Keratinocyte (primary cell): Measurements from ENCODE around the gene SRPK2.

Source experiments
- EZH2 ChIP-seq: IDR thresholded peaks from one replicate; pipeline ENCODE4 v1.6.1; 2012; ENCODE audit warnings: inconsistent platforms, mild to moderate bottlenecking, low read length, moderate library complexity
- TF ChIP-seq, protein P1 (sequence below), 3 experiments: IDR thresholded peaks in 1 of 3; conservative IDR thresholded peaks in 1 of 3; optimal IDR thresholded peaks in 1 of 3; 2 replicates in 2 of 3; 3 replicates in 1 of 3; pipeline versions ENCODE3 to v1.5.1; 2011; ENCODE audit warnings: low read length in 3 of 3, mild to moderate bottlenecking in 3 of 3, moderate library complexity in 2 of 3, control low read depth in 1 of 3, inconsistent platforms in 1 of 3; ENCODE audit not compliant: insufficient read depth in 2 of 3; ENCODE audit errors: extremely low read depth in 1 of 3

DNA sequence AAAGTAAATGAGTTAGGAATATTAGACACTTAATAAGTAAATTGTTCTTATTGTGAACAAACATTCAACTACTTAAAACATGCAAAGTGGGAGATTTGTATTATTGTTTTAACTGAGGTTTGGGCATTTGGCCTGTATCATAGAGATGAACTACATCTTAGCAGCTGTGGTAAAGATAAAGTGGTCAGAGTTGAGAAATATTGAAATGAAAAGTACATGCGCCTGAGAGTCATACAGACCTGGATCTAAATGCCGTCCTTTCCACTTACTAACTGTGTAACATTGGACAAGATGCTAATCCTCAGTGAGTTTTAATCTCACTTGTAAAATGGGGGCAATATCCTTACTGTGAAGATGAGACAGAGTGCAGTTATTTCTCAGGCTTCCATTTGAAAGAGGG lies 300.3 kb downstream of the SRPK2 start:
- TF ChIP-seq, protein P1, sequence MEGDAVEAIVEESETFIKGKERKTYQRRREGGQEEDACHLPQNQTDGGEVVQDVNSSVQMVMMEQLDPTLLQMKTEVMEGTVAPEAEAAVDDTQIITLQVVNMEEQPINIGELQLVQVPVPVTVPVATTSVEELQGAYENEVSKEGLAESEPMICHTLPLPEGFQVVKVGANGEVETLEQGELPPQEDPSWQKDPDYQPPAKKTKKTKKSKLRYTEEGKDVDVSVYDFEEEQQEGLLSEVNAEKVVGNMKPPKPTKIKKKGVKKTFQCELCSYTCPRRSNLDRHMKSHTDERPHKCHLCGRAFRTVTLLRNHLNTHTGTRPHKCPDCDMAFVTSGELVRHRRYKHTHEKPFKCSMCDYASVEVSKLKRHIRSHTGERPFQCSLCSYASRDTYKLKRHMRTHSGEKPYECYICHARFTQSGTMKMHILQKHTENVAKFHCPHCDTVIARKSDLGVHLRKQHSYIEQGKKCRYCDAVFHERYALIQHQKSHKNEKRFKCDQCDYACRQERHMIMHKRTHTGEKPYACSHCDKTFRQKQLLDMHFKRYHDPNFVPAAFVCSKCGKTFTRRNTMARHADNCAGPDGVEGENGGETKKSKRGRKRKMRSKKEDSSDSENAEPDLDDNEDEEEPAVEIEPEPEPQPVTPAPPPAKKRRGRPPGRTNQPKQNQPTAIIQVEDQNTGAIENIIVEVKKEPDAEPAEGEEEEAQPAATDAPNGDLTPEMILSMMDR (optimal IDR thresholded peaks at IDR 0.05 in 1 of 3, IDR thresholded peaks at IDR 0.05 in 1 of 3, conservative IDR thresholded peaks at IDR 0.05 in 1 of 3; ENCODE audit: extremely low read depth in 1 of 3, insufficient read depth in 2 of 3, low read length in 3 of 3), result no peak
- TF ChIP-seq EZH2, result no peak
